Measurements from ENCODE around the gene CDH4.

GRCh38 chr20:61871913-61872312 lies 619.9 kb downstream of the CDH4 start:
- TF ChIP-seq CTCF (IDR thresholded peaks at IDR 0.05) (no peak), NR1H2 (CRISPR knock-in tag; IDR thresholded peaks at IDR 0.05) (no peak), RELA (CRISPR knock-in tag; IDR thresholded peaks at IDR 0.05; ENCODE audit: borderline replicate concordance) (no peak), ETV6 (CRISPR knock-in tag; IDR thresholded peaks at IDR 0.05) (no peak), MXD4 (CRISPR knock-in tag; IDR thresholded peaks at IDR 0.05; ENCODE audit: borderline replicate concordance) (no peak), ZSCAN18 (CRISPR knock-in tag; IDR thresholded peaks at IDR 0.05) (no peak), CREB1 (CRISPR knock-in tag; IDR thresholded peaks at IDR 0.05) (no peak), ZNF425 (CRISPR knock-in tag; conservative IDR thresholded peaks at IDR 0.05) (no peak)
